Hypothalamus (tissue), 51 donors: ENCODE measurements around the gene BMF.

Source experiments
- DNase-seq, 51 donors: peaks; one replicate each; lab custom pipeline; 2025; lab: John Stamatoyannopoulos, UW

Gene BMF

DNA sequence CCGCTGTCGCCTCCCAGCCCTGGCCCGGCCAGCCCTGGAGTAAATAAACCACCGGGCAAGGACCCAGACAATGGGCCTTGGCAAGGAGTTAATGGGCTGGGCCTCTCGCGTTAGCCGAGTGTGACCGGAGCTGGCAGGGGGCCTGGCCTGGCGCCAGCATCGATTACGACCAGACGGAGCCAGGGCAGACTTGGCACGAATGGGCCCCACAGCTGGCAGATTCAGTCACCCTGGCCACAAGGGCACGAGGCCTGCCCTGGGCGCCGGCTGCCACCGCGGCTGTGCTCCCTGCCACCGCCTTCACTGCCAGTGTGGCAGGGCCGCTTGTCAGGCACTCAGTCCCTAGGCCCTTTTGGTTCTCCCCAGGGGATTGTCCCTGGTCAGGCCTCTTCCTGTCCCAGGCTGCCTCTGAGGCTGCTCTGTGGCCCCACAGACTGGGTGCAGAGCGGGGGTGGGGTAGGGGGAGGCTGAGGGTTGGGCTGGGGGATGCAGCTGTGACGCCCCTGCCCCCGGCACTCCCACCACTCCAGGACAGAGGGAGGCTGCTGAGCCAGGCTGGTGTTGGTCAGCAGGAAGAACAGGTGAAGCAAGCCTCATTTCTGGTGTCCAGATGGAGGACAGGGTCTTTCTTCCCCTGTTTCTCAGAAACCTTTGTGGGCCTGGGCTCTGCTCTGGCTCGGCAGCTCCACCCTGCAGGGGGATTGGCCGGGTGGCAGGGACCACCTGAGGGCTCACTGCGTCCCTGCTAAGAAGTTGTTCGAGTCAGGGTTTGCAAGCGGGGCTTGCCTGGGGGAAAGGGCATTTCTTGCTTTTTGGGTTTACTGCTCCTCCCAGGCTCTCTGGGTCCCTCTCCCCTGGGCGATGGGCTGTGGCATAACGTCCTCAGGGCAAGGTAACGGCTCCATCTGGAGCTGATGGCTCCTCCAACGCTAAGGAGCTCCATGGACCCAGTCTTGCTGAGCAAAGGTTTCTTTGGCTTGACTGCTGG, 39.2 kb downstream of the BMF start:
- peak; percentile 51 to 99 (median 92) for DNase-seq

DNA sequence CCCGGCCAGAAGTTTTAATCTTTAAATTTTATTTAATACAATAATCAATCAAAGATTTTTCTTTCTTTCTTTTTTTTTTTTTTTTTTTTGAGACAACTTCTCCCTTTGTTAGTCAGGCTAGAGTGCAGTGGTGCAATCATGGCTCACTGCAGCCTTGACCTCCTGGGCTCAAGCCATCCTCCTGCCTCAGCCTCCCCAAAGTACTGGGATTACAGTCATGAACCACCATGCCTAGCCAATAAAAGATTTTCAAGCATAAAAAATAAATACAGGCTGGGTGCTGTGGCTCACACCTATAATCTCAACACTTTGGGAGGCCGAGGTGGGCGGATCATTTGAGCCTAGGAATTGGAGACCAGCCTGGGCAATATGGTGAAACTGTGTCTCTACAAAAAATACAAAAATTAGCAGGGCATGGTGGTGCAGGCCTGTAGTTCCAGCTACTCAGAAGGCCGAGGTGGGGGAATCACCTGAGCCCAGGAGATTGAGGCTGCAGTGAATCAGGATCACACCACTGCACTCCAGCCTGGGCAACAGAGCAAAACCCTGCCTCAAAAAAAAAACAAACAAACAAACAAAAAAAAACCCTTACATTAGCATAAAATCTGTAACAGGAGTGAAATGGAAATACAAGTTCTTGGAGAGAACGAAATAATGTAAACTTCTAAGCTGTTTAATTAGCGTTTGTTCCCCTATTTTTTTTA, 40.6 kb downstream of the BMF start:
- no peak for DNase-seq

DNA sequence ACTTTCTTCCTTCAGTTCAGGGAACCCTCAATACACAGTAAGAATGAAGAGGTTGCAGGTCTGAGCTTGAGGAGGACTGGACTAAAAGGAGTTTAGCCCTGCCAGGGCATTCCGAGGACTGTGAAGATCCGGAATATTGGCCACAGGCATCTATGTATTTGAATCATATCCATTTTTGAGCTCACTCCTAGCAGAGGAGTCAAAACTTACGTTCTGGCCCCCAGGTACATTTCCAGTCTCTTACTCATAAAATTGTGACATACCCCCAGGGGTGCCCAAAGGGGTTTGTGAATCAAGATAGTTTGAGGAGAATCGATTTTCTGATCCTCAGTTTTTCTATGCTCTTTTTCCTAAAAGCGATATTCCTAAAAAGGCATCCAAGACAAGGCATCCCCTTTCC, 42.1 kb downstream of the BMF start:
- no peak for DNase-seq

DNA sequence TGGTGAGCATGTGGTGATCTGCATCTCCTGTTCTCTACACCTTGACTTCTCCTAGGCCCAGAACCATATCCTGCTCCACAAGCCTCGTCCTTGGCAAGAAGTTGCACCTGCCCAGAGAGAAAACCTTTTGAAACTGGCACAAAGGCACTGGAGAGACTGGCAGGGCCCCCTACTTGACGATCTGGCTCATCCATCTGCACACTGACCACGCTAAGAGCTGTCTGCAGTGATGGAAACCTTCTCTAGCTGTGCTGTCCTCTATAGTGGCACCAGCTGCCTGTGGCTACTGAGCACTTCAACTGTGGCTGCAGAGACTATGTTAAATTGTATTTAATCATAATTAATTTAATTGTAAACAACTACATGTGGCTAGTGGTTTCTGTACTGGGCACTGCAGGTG, 43.5 kb downstream of the BMF start:
- DNase-seq, result no peak

GRCh38 chr15:40064231-40064894, 44.3 kb downstream of the BMF start:
- peak in 1 of 51 donors; percentile 11 for DNase-seq

DNA sequence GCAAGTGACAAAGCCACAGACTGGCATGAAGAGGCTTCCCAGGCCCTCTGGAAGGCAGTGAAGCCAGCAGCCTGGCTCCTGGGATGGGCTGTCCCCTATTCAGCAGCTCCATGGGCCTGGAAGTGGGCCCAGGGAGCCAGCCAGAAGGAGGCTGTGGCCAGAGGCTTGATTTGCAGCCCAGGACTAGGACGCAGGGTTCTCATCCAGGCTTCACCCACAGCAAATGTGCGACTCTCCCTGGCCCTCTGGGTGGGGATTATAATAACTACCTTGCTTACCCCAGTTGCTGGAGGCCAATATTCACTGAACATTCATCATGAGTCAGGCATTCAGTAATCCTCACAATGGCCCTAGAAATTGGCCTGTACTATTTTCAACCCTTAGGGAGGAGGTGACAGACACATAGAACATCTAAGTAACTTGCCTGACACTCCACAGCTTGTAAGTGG, 45.1 kb downstream of the BMF start:
- peak in 32 of 51 donors; percentile 8 to 78 (median 46) for DNase-seq

DNA sequence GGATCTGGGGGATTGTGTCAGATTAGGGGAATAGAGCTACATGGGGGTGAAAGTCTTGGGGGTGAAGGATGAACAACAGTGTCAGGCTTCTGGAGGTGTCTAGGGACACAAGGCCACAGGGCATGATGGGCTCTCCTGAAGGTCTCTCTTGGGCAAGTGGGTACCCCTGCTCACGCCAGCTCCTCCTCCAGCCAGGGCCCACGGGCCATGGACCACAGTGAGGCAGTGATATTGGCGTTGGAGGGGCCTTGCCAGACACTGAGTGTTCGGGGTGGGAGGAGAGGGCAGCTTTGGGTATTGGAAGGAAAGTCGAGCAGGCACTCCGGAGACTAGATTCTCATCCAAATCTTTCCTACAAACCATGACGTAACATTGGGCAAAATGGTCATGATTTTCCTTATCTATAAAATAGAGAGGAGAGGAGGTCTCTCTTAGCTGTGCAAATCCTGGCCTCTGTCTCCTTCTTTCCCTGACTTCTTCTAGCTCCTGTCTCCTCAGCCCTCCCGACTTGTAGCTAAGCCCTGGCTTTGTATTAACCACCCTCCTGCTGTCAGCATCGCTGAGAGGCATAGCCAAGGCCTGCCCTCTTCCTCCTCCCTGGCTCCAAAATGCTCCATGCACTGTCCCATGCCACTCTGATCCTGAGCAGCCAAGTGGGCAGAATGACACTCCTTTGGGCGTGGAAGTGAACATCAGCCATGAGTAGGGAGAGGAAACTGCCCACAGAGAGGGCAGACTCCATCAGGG, 45.7 kb downstream of the BMF start:
- DNase-seq, result no peak

GRCh38 chr15:40061212-40061901, 47.3 kb downstream of the BMF start:
- no peak for DNase-seq

DNA sequence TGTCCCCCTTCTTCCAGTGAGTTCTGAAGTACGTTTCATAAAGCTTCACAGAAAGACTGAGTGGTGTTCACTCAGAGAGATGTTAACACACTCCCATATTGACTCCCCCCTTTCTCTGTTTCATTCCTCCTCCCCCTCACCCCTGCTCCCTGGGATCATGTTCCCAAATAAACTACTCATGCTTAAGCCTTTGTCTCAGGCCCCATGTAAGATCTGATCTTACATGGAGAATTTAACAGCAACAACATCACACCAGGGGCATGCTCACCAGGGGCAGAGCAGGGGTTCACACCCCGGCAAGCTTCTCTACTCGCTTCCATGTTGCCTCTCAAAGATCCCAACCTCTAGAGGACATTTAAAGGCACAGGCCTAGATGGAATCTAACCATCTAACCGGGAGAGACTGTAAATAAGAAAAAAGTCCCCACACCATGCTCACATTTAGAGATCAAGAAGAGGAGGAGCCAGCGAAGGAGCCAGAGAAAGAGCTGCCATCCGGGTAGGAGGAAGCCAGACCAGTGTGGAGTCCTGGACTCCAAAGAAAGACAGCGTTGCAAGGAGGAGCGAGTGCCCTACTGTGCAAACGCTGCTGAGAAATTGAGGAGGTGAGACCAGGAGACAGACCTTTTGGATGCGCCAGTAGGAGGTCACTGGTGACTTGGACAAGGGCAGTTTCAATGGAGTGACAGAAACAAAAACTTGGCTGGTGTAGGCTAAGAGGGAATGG, 48.3 kb downstream of the BMF start:
- DNase-seq, result no peak

- no peak for DNase-seq
These were observed 48.9 kb downstream of the BMF start for GRCh38 chr15:40059821-40060220.

DNA sequence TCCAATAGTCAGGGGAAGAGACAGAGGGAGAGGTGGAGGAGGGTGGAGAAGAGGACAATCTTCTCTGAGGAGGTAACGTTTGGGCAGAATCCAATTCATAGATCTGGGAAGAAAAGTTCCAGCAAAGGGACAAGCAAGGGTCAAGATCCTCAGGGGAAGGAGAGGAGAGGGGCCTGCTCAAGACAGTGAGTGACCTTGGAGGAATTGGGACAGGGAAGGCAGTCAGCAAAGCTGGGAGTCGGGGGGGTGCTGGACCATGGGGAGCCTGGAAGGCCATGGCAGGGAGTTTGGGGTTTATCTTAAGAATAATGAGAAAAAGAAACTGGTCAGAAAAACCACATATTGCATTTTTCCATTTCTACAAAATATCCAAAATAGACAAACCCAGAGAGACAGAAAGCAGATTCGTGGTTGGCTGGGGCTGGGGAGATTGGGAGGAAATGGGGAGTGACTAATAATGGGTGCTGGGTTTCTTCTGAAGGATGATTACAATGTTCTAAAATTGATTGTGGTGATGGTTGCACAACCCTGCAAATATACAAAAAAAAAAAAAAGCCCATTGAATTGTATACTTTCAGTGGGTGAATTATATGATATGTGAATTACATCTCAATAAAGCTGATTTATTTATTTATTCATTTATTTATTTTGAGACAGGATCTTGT, 50.1 kb downstream of the BMF start:
- DNase-seq, result no peak

GRCh38 chr15:40055576-40056293, 52.9 kb downstream of the BMF start:
- peak in 3 of 51 donors; percentile 9 to 33 (median 9) for DNase-seq

- DNase-seq, result no peak
These were observed 53.7 kb downstream of the BMF start for GRCh38 chr15:40054855-40055575.

DNA sequence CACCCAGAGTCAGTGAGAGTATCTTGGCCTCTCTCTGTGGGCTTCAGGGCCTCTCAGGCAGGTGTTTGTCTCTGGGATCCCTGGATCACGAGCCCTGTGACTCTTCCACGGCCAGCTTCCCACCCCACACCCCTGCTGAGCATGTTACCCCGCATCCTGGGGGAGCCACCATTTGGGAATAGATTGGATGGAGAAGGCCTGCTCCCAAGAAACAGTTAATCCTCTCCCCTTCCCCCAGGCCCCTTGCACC, 54.1 kb downstream of the BMF start:
- DNase-seq, result no peak

DNA sequence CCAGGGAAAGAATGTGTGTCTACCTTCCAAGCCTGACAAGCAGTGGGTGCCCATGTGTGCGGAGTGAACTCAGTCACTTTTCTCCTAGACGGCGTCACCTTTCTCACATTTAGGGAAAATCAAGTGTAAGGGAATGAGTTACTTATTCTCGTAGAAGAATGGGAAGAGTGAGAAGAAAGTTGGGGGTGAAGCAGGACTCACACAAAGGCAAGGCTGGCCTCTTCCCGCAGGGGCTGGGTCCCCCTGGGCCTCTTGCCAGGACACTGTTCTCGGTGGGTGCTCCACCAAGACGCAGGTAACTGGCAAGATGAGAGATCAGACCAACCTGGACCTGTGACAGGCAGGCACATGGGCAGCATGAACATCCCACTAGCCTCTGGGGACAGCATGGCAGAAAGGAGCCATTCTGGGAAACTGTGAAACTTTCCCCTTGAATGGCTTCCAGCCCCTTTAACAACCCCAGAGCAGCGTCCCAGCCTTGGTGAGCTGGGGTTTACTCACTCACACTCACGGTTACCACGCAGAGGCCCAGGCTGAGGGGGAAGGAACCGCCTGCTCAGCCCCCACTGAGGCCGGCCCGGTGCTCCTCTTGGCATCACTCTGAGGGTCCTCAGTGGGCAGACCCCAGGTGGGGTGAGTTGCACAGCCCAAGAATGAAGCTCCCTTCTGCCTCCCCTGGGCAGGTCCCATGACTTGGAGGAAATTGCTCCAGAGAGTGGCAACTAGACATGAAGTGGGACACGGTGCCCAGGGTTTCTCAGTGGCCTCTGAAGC, 54.7 kb downstream of the BMF start:
- no peak for DNase-seq

GRCh38 chr15:40053079-40053830, 55.4 kb downstream of the BMF start:
- no peak for DNase-seq
